Measurements from ENCODE around the gene BCKDHB. TPM values are rescaled to one million over a fixed set of nuclear protein-coding genes. Genes with fewer than 3 reads are reported as not detected.
"Not testable (repeated sequence)": the region's sequence is repeated elsewhere in the genome, so short reads cannot be mapped to it uniquely, and the experiment has no call there.

The BCKDHB gene
- total RNA-seq (2021; fragmentation: NEBNext Ultra II Directional; extraction: Animal tissue kit (Norgen Biotek cat#: 25700)): 10 to 100 TPM; 16.7 to 20.2 (median 18.7) TPM
- long read RNA-seq, transcript BCKDHB-201 (10 exons, 3,692 nt): minor isoform, 7 of 28 reads
- long read RNA-seq, transcript BCKDHB-202 (11 exons, 1,514 nt): major isoform, 13 of 28 reads
- long read RNA-seq, partial matches to known transcripts: 1 of 28 reads
- long read RNA-seq, other reads (novel, unspliced or antisense): 7 of 28 reads

- H3K4me1 Mint-ChIP-seq (ENCODE audit: low read depth): peaks cover 26% of the 10 kb centered on the region
- peak; percentile 20; the same call in 1 of the 2 replicates for TF ChIP-seq CTCF (IDR thresholded peaks at IDR 0.05)
- H3K27ac Mint-ChIP-seq: peak within 1 kb of the TSS; percentile 68
- H3K27me3 Mint-ChIP-seq (ENCODE audit: insufficient read depth): peaks cover 1% of the 10 kb centered on the region
- no peaks in the 10 kb centered on the region for H3K36me3 Mint-ChIP-seq (ENCODE audit: low read depth)
- peak within 1 kb of the TSS; percentile 93 for H3K4me3 Mint-ChIP-seq
- DNase-seq: peak; percentile 98
- no peaks in the 10 kb centered on the region for H3K9me3 Mint-ChIP-seq
These were observed at the start of gene BCKDHB for GRCh38 chr6:80106418-80107235. BCKDHB (plus strand) TSS chr6:80106671; CDS start chr6:80106694, 23 bp downstream.

GRCh38 chr6:80060774-80061173, 45.7 kb upstream of the BCKDHB start:
- no peak overlapping the region for H3K27ac Mint-ChIP-seq
- H3K27me3 Mint-ChIP-seq (ENCODE audit: insufficient read depth): no peaks in the 10 kb centered on the region
- no peaks in the 10 kb centered on the region for H3K36me3 Mint-ChIP-seq (ENCODE audit: low read depth)
- no peak for DNase-seq
- no peak for TF ChIP-seq CTCF (IDR thresholded peaks at IDR 0.05)
- H3K4me1 Mint-ChIP-seq (ENCODE audit: low read depth): no peaks in the 10 kb centered on the region
- no peak overlapping the region for H3K4me3 Mint-ChIP-seq
- H3K9me3 Mint-ChIP-seq: no peaks in the 10 kb centered on the region

GRCh38 chr6:80068146-80068545, 38.3 kb upstream of the BCKDHB start:
- H3K4me3 Mint-ChIP-seq; H3K27me3 Mint-ChIP-seq (ENCODE audit: insufficient read depth); H3K4me1 Mint-ChIP-seq (ENCODE audit: low read depth); H3K36me3 Mint-ChIP-seq (ENCODE audit: low read depth); H3K27ac Mint-ChIP-seq; DNase-seq; H3K9me3 Mint-ChIP-seq: not testable (repeated sequence)

- not testable (repeated sequence) for DNase-seq; H3K27me3 Mint-ChIP-seq (ENCODE audit: insufficient read depth); H3K4me1 Mint-ChIP-seq (ENCODE audit: low read depth); H3K36me3 Mint-ChIP-seq (ENCODE audit: low read depth); H3K9me3 Mint-ChIP-seq; H3K27ac Mint-ChIP-seq; H3K4me3 Mint-ChIP-seq
These were observed 36.0 kb upstream of the BCKDHB start for GRCh38 chr6:80070431-80070830.

GRCh38 chr6:80077067-80077466, 29.4 kb upstream of the BCKDHB start:
- Mint-ChIP-seq H3K36me3 (ENCODE audit: low read depth) (no peaks in the 10 kb centered on the region), H3K9me3 (no peaks in the 10 kb centered on the region), H3K4me3 (no peak overlapping the region), H3K27me3 (ENCODE audit: insufficient read depth) (peaks cover 6% of the 10 kb centered on the region), H3K27ac (no peak overlapping the region), H3K4me1 (ENCODE audit: low read depth) (no peaks in the 10 kb centered on the region)
- DNase-seq: no peak
- TF ChIP-seq CTCF (IDR thresholded peaks at IDR 0.05): no peak

GRCh38 chr6:80088637-80089036, 17.8 kb upstream of the BCKDHB start:
- Mint-ChIP-seq H3K27me3 (ENCODE audit: insufficient read depth) (peaks cover 14% of the 10 kb centered on the region), H3K27ac (no peak overlapping the region), H3K4me3 (no peak overlapping the region), H3K36me3 (ENCODE audit: low read depth) (no peaks in the 10 kb centered on the region), H3K9me3 (no peaks in the 10 kb centered on the region), H3K4me1 (ENCODE audit: low read depth) (no peaks in the 10 kb centered on the region)
- no peak for TF ChIP-seq CTCF (IDR thresholded peaks at IDR 0.05)
- no peak for DNase-seq

Data from HFFc6 (cell line).